ENCODE measurements around the gene TIMM44. TPM values are rescaled to one million over a fixed set of nuclear protein-coding genes. Genes with fewer than 3 reads are reported as not detected.

TIMM44 gene
- total and polyA plus RNA-seq, 4 donors: 38.4 to 75.8 (median 53.0) TPM

GRCh38 chr19:7980635-7981121, 37.2 kb upstream of the TIMM44 start:
- WGBS, 2 donors: 92 to 94% methylated on average over 12 of the region's 12 CpGs
- peaks cover 13 to 58% (median 38%) of the 10 kb centered on the region in 4 donors for H3K36me3 ChIP-seq (ENCODE audit: control insufficient read depth in 4 of 4, insufficient read depth in 4 of 4, low read length in 4 of 4)
- no peaks in the 10 kb centered on the region for H3K4me1 ChIP-seq (ENCODE audit: control insufficient read depth in 5 of 5, insufficient read depth in 5 of 5, low read length in 5 of 5)
- ATAC-seq (ENCODE audit: insufficient read depth, low FRiP score) (no peak), DNase-seq (no peak)
- TF ChIP-seq, protein P1, sequence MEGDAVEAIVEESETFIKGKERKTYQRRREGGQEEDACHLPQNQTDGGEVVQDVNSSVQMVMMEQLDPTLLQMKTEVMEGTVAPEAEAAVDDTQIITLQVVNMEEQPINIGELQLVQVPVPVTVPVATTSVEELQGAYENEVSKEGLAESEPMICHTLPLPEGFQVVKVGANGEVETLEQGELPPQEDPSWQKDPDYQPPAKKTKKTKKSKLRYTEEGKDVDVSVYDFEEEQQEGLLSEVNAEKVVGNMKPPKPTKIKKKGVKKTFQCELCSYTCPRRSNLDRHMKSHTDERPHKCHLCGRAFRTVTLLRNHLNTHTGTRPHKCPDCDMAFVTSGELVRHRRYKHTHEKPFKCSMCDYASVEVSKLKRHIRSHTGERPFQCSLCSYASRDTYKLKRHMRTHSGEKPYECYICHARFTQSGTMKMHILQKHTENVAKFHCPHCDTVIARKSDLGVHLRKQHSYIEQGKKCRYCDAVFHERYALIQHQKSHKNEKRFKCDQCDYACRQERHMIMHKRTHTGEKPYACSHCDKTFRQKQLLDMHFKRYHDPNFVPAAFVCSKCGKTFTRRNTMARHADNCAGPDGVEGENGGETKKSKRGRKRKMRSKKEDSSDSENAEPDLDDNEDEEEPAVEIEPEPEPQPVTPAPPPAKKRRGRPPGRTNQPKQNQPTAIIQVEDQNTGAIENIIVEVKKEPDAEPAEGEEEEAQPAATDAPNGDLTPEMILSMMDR (IDR thresholded peaks at IDR 0.05; ENCODE audit: control extremely low read depth, extremely low read depth): no peak
- no peak overlapping the region for H3K4me3 ChIP-seq
- H3K9ac ChIP-seq (ENCODE audit: insufficient read depth in 1 of 2, low read length in 2 of 2): no peak overlapping the region
- H3K9me3 ChIP-seq (ENCODE audit: control insufficient read depth in 4 of 4, insufficient read depth in 3 of 4, low read length in 3 of 4): no peaks in the 10 kb centered on the region
- H3K27ac ChIP-seq (ENCODE audit: low read depth in 1 of 2, low read length in 1 of 2): no peak overlapping the region
- H3K27me3 ChIP-seq (ENCODE audit: control insufficient read depth in 3 of 3, insufficient read depth in 3 of 3, low read length in 2 of 3): no peaks in the 10 kb centered on the region

DNA sequence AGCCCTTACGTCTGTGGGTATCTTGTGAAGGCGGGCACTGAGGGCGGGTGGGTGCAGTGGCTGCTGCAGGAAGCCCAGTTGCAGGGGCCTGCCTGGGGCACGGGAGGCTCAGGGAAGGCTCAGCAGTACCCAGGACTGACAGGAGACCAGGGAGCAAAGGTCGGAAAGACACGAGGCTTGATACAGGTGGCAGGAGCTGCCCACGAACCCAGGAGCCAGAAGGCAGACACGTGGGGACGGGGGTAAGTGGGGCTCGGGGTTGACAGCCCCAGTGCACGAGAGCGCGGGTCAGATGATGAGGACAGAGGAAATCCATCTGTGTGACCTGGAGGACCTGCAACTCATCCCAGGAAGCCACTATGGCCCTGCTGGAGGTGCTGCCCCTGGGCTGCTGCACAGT, 36.7 kb upstream of the TIMM44 start:
- Histone ChIP-seq H3K27me3 (ENCODE audit: control insufficient read depth in 3 of 3, insufficient read depth in 3 of 3, low read length in 2 of 3) (no peaks in the 10 kb centered on the region), H3K27ac (ENCODE audit: low read depth in 1 of 2, low read length in 1 of 2) (no peak overlapping the region), H3K36me3 (ENCODE audit: control insufficient read depth in 4 of 4, insufficient read depth in 4 of 4, low read length in 4 of 4) (peaks cover 13 to 61% (median 39%) of the 10 kb centered on the region in 4 donors), H3K9ac (ENCODE audit: insufficient read depth in 1 of 2, low read length in 2 of 2) (no peak overlapping the region), H3K4me3 (no peak overlapping the region), H3K4me1 (ENCODE audit: control insufficient read depth in 5 of 5, insufficient read depth in 5 of 5, low read length in 5 of 5) (no peaks in the 10 kb centered on the region), H3K9me3 (ENCODE audit: control insufficient read depth in 4 of 4, insufficient read depth in 3 of 4, low read length in 3 of 4) (no peaks in the 10 kb centered on the region)
- ATAC-seq (ENCODE audit: insufficient read depth, low FRiP score) (no peak), DNase-seq (no peak)
- WGBS, 2 donors: 89 to 97% methylated on average over 13 of the region's 13 CpGs
- TF ChIP-seq, protein P1 (IDR thresholded peaks at IDR 0.05; ENCODE audit: control extremely low read depth, extremely low read depth): no peak

GRCh38 chr19:7979559-7979958, 36.1 kb upstream of the TIMM44 start:
- no peak for DNase-seq

More at GRCh38 chr19:7979559-7979958, 36.1 kb upstream of the TIMM44 start:
- TF ChIP-seq, protein P1 (IDR thresholded peaks at IDR 0.05; ENCODE audit: control extremely low read depth, extremely low read depth): no peak
- WGBS, 2 donors: 92 to 95% methylated on average over 6 to 8 of the region's 8 CpGs
- Histone ChIP-seq H3K4me3 (no peak overlapping the region), H3K27ac (ENCODE audit: low read depth in 1 of 2, low read length in 1 of 2) (no peak overlapping the region), H3K36me3 (ENCODE audit: control insufficient read depth in 4 of 4, insufficient read depth in 4 of 4, low read length in 4 of 4) (peaks cover 13 to 64% (median 40%) of the 10 kb centered on the region in 4 donors), H3K9me3 (ENCODE audit: control insufficient read depth in 4 of 4, insufficient read depth in 3 of 4, low read length in 3 of 4) (no peaks in the 10 kb centered on the region), H3K4me1 (ENCODE audit: control insufficient read depth in 5 of 5, insufficient read depth in 5 of 5, low read length in 5 of 5) (no peaks in the 10 kb centered on the region), H3K9ac (ENCODE audit: insufficient read depth in 1 of 2, low read length in 2 of 2) (no peak overlapping the region), H3K27me3 (ENCODE audit: control insufficient read depth in 3 of 3, insufficient read depth in 3 of 3, low read length in 2 of 3) (no peaks in the 10 kb centered on the region)
- no peak for ATAC-seq (ENCODE audit: insufficient read depth, low FRiP score)

Measured in lung (tissue), 12 donors.